ENCODE data around the gene CRELD2. TPM values are rescaled to one million over a fixed set of nuclear protein-coding genes. Genes with fewer than 3 reads are reported as not detected.

Gene CRELD2
- total and polyA plus RNA-seq, 2 of the 13 experiments (the other 11 are each of a cell fraction or from before 2014, with no cell fraction given) = 17.2 to 44.7 TPM

DNA sequence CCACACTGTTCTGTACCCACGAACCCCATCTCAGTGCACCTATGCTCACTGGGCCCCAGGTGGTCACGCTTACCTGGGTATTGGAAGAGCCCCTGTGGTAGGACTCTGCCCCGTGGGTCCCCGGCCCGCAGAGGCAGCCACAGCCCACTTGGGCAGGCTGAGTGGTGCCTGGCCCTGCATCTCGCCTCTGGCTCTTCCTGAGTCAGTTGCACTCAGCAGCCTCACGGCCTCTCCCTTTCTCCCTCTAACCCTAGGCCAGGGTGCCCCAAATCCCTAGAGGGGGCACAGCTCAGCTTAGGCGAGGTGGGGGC, 9.7 kb downstream of the CRELD2 start (continued):
- TF ChIP-seq TCF7L2 (IDR thresholded peaks at IDR 0.05; ENCODE audit: low read depth, low read length) (no peak), ZNF577 (CRISPR knock-in tag; IDR thresholded peaks at IDR 0.05; ENCODE audit: borderline replicate concordance, low read depth) (no peak), ZNF253 (CRISPR knock-in tag; IDR thresholded peaks at IDR 0.05; ENCODE audit: borderline replicate concordance) (no peak), ZFP62 (CRISPR knock-in tag; IDR thresholded peaks at IDR 0.05) (no peak)

DNA sequence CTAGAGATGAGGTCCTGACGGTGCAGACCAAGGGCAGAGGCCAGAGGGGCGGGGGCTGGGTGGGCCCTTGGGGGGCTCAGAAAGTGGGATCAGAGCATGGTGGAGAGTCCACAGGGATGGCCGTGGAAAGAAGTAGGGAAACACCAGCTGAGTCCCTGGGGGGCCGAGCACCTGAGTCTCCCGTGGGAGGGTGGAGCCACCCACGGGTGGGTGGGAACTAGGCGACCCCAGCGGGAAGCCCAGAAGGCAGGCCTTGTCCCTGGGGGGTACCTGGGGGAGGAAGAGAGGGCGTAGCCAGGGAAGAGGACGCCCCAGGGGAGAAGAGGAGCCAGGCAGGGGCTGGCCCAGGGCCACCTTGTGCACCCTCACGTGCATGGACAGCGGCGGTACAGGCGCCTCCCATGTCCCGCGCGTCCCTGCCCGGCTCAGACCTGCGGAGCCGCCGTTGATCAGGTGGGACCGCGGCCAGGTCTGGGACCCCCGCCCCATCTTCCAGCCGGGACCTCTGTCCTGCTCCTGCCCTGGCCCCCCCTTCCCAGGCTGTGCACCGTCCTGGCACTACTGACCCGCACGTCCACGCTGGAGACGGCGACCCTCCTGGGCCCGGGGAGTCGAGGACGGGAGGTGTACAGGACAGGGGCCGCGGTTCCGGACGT, 10.2 kb downstream of the CRELD2 start:
- intact Hi-C loops (cut with micrococcal nuclease; ENCODE audit: unreplicated experiment) (no loop called here), in situ Hi-C loops (cut with HindIII; ENCODE audit: extremely low pct_ligation_motif_present, low pct_unique_long_range_greater_than_20kb) (no loop called here)
- Histone ChIP-seq H3K36me3 (replicated peaks in 1 of 2; ENCODE audit: control insufficient read depth in 1 of 2, insufficient read depth in 2 of 2, low read length in 2 of 2) (no peaks in the 10 kb centered on the region; a peak in 1 of 5 replicates), H3K9ac (ENCODE audit: insufficient read depth, low read depth, low read length) (no peak overlapping the region), H3K4me2 (ENCODE audit: low read depth, low read length) (no peak overlapping the region), H2AFZ (ENCODE audit: low read length) (no peak overlapping the region), H3K27me3 (ENCODE audit: control insufficient read depth in 1 of 2, insufficient read depth in 2 of 2, low read length in 2 of 2) (peaks cover 3 to 10% of the 10 kb centered on the region in 2 experiments; a peak in 4 of 5 replicates), H4K20me1 (ENCODE audit: insufficient read depth, low read length) (no peaks in the 10 kb centered on the region), H3K9me3 (ENCODE audit: low read length) (no peaks in the 10 kb centered on the region), H3K4me3 (replicated peaks in 1 of 3; ENCODE audit: insufficient read depth in 1 of 3, low read depth in 2 of 3, low read length in 3 of 3) (no peak overlapping the region), H3K79me2 (ENCODE audit: insufficient read depth, low read length) (no peaks in the 10 kb centered on the region), H3K27ac (ENCODE audit: extremely low read length, insufficient read depth, low read length) (no peak overlapping the region), H3K4me1 (ENCODE audit: insufficient read depth, low read length) (peaks cover 36% of the 10 kb centered on the region)
- ChIA-PET POLR2A (no interaction called here), CTCF (ENCODE audit: low intra/inter-chr PET ratio, low total read pairs) (interaction anchor here (0.6 to 3.2 kb wide), 3 partner anchors 64 to 102 kb away, joined by 3 to 63 read pairs (median 26); partner anchors contain the start of gene IL17REL)
- DNase-seq (ENCODE audit: low spot score) = no peak
- ATAC-seq = no peak
- 78% methylated on average over 23 of the region's 38 CpGs for WGBS (ENCODE audit: low lambda C conversion rate)
- FAIRE-seq = no peak
- BruUV-seq (replicated peaks) = no TSS peak
- TF ChIP-seq IRF2 (CRISPR knock-in tag; IDR thresholded peaks at IDR 0.05) (no peak), HIVEP1 (CRISPR knock-in tag; IDR thresholded peaks at IDR 0.05) (no peak), ZNF138 (CRISPR knock-in tag; IDR thresholded peaks at IDR 0.05; ENCODE audit: low read depth) (no peak), CERS6 (CRISPR knock-in tag; IDR thresholded peaks at IDR 0.05) (no peak), JUN (CRISPR knock-in tag; IDR thresholded peaks at IDR 0.05) (no peak), KDM5A (IDR thresholded peaks at IDR 0.05; ENCODE audit: borderline replicate concordance, low read length) (no peak), DBP (CRISPR knock-in tag; IDR thresholded peaks at IDR 0.05; ENCODE audit: not compliant biosample characterization) (no peak), ZNF615 (CRISPR knock-in tag; IDR thresholded peaks at IDR 0.05; ENCODE audit: borderline replicate concordance) (no peak)
- TF ChIP-seq, protein P1, sequence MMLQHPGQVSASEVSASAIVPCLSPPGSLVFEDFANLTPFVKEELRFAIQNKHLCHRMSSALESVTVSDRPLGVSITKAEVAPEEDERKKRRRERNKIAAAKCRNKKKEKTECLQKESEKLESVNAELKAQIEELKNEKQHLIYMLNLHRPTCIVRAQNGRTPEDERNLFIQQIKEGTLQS (CRISPR knock-in tag; IDR thresholded peaks at IDR 0.05) = no peak
- TF ChIP-seq, protein P2, sequence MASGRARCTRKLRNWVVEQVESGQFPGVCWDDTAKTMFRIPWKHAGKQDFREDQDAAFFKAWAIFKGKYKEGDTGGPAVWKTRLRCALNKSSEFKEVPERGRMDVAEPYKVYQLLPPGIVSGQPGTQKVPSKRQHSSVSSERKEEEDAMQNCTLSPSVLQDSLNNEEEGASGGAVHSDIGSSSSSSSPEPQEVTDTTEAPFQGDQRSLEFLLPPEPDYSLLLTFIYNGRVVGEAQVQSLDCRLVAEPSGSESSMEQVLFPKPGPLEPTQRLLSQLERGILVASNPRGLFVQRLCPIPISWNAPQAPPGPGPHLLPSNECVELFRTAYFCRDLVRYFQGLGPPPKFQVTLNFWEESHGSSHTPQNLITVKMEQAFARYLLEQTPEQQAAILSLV (CRISPR knock-in tag; IDR thresholded peaks at IDR 0.05; ENCODE audit: borderline replicate concordance) = no peak

Data from HepG2 (cell line).